Measurements from ENCODE around the gene NUP62.
"Not testable (repeated sequence)": the region's sequence is repeated elsewhere in the genome, so short reads cannot be mapped to it uniquely, and the experiment has no call there.

The NUP62 gene

DNA sequence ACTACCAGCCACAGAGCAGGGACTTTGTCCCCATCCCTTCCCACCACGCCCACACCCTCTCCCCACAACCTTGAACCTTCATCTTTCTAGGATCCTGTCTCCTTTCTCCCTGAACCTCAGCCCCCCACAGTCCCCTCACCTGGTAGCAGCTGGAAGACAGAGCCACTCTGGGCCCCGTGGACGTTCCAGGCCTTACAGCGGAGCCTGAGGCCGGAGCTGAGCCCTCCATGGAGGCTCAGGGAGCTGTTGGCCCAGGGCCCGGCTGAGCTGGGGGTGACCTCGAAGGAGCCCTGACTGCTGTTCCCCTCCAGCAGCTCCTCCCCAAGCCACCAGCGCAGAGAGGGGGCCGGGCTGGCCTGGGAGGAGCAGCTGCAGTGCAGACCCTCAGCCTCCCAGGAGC, 28.8 kb upstream of the NUP62 start:
- H3K4me3 Mint-ChIP-seq; H3K9me3 Mint-ChIP-seq; H3K4me1 Mint-ChIP-seq (ENCODE audit: low read depth in 2 of 2); DNase-seq; H3K27ac Mint-ChIP-seq; ATAC-seq (replicated peaks); H3K36me3 Mint-ChIP-seq (ENCODE audit: insufficient read depth): not testable (repeated sequence)
- peaks cover 10 to 26% of the 10 kb centered on the region in 2 donors for H3K27me3 Mint-ChIP-seq

DNA sequence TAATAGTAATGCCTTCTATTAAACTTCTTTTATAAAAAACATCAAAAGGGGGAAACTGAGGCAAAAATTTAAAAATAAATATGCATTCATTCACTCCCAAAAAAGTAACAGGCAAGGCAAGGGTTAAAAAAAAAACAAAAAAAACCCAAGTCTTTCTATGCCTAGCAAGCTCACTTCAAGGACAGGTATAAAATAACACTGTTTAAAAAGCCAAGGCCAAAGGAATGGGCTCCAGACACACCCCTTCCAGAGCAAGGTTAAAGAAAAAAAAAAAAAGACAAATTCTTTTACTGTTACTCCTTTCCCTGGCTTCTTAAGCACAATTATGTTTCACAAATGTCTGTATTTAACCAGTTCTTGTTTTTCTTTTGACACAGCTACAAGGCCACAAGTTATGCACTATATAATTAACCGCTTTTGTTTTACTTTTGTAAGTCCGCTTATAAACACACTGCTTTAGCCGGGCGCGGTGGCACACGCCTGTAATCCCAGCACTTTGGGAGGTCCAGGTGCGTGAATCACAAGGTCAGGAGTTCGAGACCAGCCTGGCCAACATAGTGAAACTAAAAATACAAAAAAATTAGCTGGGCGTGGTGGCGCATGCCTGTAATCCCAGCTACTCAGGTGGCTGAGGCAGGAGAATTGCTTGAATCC, 28.1 kb upstream of the NUP62 start:
- H3K4me3 Mint-ChIP-seq, result no peak overlapping the region
- no peak for DNase-seq
- peaks cover 0 to 3% of the 10 kb centered on the region in 2 donors for H3K4me1 Mint-ChIP-seq (ENCODE audit: low read depth in 2 of 2)
- no peak overlapping the region for H3K27ac Mint-ChIP-seq
- no peaks in the 10 kb centered on the region for H3K36me3 Mint-ChIP-seq (ENCODE audit: insufficient read depth)
- H3K27me3 Mint-ChIP-seq, result peaks cover 15 to 34% of the 10 kb centered on the region in 2 donors
- no peak for ATAC-seq (replicated peaks)
- no peaks in the 10 kb centered on the region for H3K9me3 Mint-ChIP-seq

GRCh38 chr19:49956115-49956495, 26.8 kb upstream of the NUP62 start:
- no peak for DNase-seq
- Mint-ChIP-seq H3K9me3 (no peaks in the 10 kb centered on the region), H3K27ac (no peak overlapping the region), H3K27me3 (peaks cover 25 to 47% of the 10 kb centered on the region in 2 donors), H3K36me3 (ENCODE audit: insufficient read depth) (no peaks in the 10 kb centered on the region), H3K4me3 (no peak overlapping the region), H3K4me1 (ENCODE audit: low read depth in 2 of 2) (peaks cover 0 to 3% of the 10 kb centered on the region in 2 donors)
- ATAC-seq (replicated peaks), result no peak

- Mint-ChIP-seq H3K4me1 (ENCODE audit: low read depth in 2 of 2) (peaks cover 0 to 5% of the 10 kb centered on the region in 2 donors), H3K27me3 (peaks cover 35 to 59% of the 10 kb centered on the region in 2 donors), H3K36me3 (ENCODE audit: insufficient read depth) (no peaks in the 10 kb centered on the region), H3K4me3 (no peak overlapping the region), H3K27ac (no peak overlapping the region), H3K9me3 (no peaks in the 10 kb centered on the region)
- no peak for ATAC-seq (replicated peaks)
- DNase-seq, result no peak
Measured at GRCh38 chr19:49954933-49955332, 25.6 kb upstream of the NUP62 start.

DNA sequence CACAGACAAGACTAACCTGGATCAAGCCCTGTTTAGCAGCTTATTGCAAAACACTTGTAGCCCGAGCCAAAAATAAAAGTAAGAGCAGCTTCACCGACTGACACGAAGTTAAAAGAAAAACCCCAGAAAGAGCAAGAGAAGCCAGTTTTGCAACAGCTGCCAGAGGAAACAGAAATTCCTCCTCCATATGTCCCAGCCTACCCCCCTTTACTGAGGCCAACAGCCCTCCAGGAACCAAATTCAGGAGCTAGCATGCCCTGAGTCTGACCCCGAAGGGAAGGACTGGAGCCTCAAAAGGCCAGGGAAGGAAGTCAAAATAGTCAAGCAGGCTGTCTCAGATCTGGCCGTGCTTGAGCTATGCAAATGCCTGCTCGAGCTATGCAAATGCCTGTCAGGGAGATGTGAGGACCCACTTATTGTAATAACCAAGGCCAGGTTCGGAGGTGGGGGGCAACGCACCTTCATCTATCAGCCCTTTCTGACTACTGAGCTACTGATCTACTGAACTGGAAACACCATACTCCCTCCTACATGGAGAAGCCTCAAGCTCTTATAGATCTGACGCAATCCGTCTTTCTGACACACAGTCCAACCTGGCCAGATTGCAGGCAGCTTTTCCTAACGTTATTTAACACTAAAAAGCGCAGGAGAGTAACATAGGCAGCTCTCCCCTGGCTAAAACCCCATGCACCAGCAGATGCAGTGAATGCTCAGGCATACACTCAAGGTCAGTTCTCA, 25.0 kb upstream of the NUP62 start:
- Mint-ChIP-seq H3K4me3 (no peak overlapping the region), H3K36me3 (ENCODE audit: insufficient read depth) (no peaks in the 10 kb centered on the region), H3K9me3 (no peaks in the 10 kb centered on the region), H3K27ac (no peak overlapping the region), H3K27me3 (peaks cover 39 to 65% of the 10 kb centered on the region in 2 donors), H3K4me1 (ENCODE audit: low read depth in 2 of 2) (peaks cover 0 to 5% of the 10 kb centered on the region in 2 donors)
- ATAC-seq (replicated peaks) (no peak), DNase-seq (no peak)

DNA sequence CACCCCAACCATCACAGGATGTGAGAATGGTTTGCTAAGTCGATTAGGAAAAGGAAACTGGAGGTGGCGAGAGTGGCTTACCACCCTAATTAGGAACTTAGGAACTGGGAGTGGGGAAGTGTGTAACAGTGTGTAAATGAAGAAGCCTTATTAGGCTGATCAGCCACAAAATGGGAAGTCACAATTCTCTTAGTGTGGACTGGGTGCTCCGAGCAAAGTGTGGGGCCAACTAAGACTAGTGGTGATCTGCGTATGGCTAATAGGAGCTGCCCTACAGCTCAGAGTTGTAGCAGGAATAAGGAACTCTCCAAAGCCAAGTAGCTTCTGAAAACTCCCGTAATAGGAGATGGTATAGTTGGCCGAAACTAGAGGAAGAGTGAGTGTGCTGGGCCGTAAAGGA, 24.1 kb upstream of the NUP62 start:
- Mint-ChIP-seq H3K27ac (peak overlapping the region in 1 of 2 donors; percentile 86), H3K27me3 (peaks cover 39 to 67% of the 10 kb centered on the region in 2 donors), H3K4me3 (no peak overlapping the region), H3K4me1 (ENCODE audit: low read depth in 2 of 2) (peaks cover 0 to 5% of the 10 kb centered on the region in 2 donors), H3K36me3 (ENCODE audit: insufficient read depth) (no peaks in the 10 kb centered on the region), H3K9me3 (no peaks in the 10 kb centered on the region)
- DNase-seq, result no peak
- no peak for ATAC-seq (replicated peaks)

GRCh38 chr19:49952906-49953305, 23.6 kb upstream of the NUP62 start:
- Mint-ChIP-seq H3K27ac (peak overlapping the region in 1 of 2 donors; percentile 86), H3K27me3 (peaks cover 41 to 62% of the 10 kb centered on the region in 2 donors)
- no peak for ATAC-seq (replicated peaks)

DNA sequence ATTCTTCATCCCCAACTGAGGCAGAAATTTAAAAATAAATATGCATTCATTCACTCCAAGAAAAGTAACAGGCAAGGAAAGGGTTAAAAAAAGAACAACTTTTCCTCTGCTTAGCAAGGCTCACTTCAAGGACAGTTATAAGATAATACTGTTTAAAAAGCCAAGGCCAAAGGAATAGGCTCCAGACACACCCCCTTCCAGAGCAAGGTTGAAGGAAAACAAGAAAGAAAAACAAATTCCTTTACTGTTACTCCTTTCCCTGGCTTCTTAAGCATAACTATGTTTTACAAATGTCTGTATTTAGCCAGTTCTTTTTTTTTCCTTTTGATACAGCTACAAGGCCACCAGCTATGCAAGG, 23.2 kb upstream of the NUP62 start:
- ATAC-seq (replicated peaks), result no peak
- H3K36me3 Mint-ChIP-seq (ENCODE audit: insufficient read depth), result no peaks in the 10 kb centered on the region
- no peak for DNase-seq
- peaks cover 45 to 60% of the 10 kb centered on the region in 2 donors for H3K27me3 Mint-ChIP-seq
- no peak overlapping the region for H3K4me3 Mint-ChIP-seq
- H3K27ac Mint-ChIP-seq, result no peak overlapping the region
- H3K4me1 Mint-ChIP-seq (ENCODE audit: low read depth in 2 of 2), result peaks cover 0 to 5% of the 10 kb centered on the region in 2 donors
- no peaks in the 10 kb centered on the region for H3K9me3 Mint-ChIP-seq

More at GRCh38 chr19:49952906-49953305, 23.6 kb upstream of the NUP62 start:
- Mint-ChIP-seq H3K9me3 (no peaks in the 10 kb centered on the region), H3K4me1 (ENCODE audit: low read depth in 2 of 2) (peaks cover 0 to 5% of the 10 kb centered on the region in 2 donors), H3K36me3 (ENCODE audit: insufficient read depth) (no peaks in the 10 kb centered on the region), H3K4me3 (no peak overlapping the region)
- DNase-seq, result no peak

- Mint-ChIP-seq H3K27me3 (peaks cover 45 to 61% of the 10 kb centered on the region in 2 donors), H3K4me1 (ENCODE audit: low read depth in 2 of 2) (peaks cover 0 to 5% of the 10 kb centered on the region in 2 donors), H3K4me3 (no peak overlapping the region), H3K36me3 (ENCODE audit: insufficient read depth) (no peaks in the 10 kb centered on the region), H3K27ac (no peak overlapping the region), H3K9me3 (no peaks in the 10 kb centered on the region)
- no peak for ATAC-seq (replicated peaks)
- no peak for DNase-seq
Measured at GRCh38 chr19:49951806-49952478, 22.6 kb upstream of the NUP62 start.

DNA sequence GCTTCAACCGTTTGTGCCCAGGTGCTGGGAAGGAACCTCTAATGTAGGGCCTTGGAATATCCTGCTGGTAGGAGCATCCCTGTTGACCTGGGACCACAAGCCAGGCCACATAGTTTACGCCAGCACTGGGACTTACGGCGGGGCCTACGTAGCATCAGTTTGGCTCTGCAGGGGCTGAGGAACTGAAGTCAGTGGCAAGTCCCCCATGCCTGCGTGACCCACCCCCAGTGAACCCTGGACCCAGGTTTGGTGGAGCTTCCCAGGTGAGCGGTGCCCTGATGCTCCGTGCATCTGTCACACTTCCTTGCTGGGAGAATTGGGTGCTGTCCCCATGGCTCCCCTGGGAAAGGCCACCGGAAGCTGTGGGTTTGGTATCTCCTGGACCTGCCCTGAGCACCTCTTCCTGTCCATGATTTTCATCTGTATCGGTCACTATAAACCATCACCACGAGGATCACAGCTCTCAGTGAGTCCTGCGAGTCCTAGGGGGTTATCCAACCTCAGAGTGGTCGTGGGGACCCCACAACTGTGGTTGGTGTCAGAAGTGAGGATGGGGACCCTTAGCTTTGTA, 21.7 kb upstream of the NUP62 start:
- H3K36me3 Mint-ChIP-seq (ENCODE audit: insufficient read depth), result no peaks in the 10 kb centered on the region
- DNase-seq (no peak), ATAC-seq (replicated peaks) (no peak)
- peaks cover 45 to 70% of the 10 kb centered on the region in 2 donors for H3K27me3 Mint-ChIP-seq
- no peak overlapping the region for H3K27ac Mint-ChIP-seq
- no peaks in the 10 kb centered on the region for H3K9me3 Mint-ChIP-seq
- peaks cover 0 to 5% of the 10 kb centered on the region in 2 donors for H3K4me1 Mint-ChIP-seq (ENCODE audit: low read depth in 2 of 2)
- H3K4me3 Mint-ChIP-seq, result no peak overlapping the region

DNA sequence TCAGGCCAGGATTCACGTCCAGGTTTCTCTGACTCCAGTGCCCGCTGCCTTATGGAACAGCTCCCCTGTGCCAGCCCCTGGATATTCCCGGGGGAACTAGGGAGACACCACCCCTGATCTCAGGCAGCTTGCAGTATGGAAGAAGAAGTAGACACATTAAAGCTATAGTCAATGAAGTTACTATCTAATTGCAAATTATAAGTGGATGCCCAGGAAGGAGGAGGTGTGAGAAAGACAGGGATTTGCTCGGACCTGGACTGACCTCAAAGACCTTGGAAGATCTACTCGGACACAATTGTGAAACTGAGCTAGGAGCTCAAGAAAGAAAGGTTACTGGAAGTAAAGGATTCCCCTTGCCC, 21.3 kb upstream of the NUP62 start:
- peaks cover 0 to 5% of the 10 kb centered on the region in 2 donors for H3K4me1 Mint-ChIP-seq (ENCODE audit: low read depth in 2 of 2)
- no peaks in the 10 kb centered on the region for H3K9me3 Mint-ChIP-seq
- peaks cover 45 to 73% of the 10 kb centered on the region in 2 donors for H3K27me3 Mint-ChIP-seq
- ATAC-seq (replicated peaks) (no peak), DNase-seq (no peak)
- no peaks in the 10 kb centered on the region for H3K36me3 Mint-ChIP-seq (ENCODE audit: insufficient read depth)
- no peak overlapping the region for H3K4me3 Mint-ChIP-seq
- H3K27ac Mint-ChIP-seq, result no peak overlapping the region

GRCh38 chr19:49949742-49950589, 20.7 kb upstream of the NUP62 start:
- DNase-seq (no peak), ATAC-seq (replicated peaks) (no peak)
- no peak overlapping the region for H3K27ac Mint-ChIP-seq
- H3K27me3 Mint-ChIP-seq, result peaks cover 45 to 78% of the 10 kb centered on the region in 2 donors
- no peak overlapping the region for H3K4me3 Mint-ChIP-seq
- H3K9me3 Mint-ChIP-seq, result no peaks in the 10 kb centered on the region
- no peaks in the 10 kb centered on the region for H3K36me3 Mint-ChIP-seq (ENCODE audit: insufficient read depth)
- peaks cover 0 to 5% of the 10 kb centered on the region in 2 donors for H3K4me1 Mint-ChIP-seq (ENCODE audit: low read depth in 2 of 2)

- no peak for DNase-seq
- no peak for ATAC-seq (replicated peaks)
- H3K4me3 Mint-ChIP-seq, result no peak overlapping the region
- H3K27ac Mint-ChIP-seq, result no peak overlapping the region
- H3K36me3 Mint-ChIP-seq (ENCODE audit: insufficient read depth), result no peaks in the 10 kb centered on the region
- peaks cover 0 to 2% of the 10 kb centered on the region in 2 donors for H3K4me1 Mint-ChIP-seq (ENCODE audit: low read depth in 2 of 2)
- H3K27me3 Mint-ChIP-seq, result peaks cover 47 to 68% of the 10 kb centered on the region in 2 donors
- H3K9me3 Mint-ChIP-seq, result no peaks in the 10 kb centered on the region
Measured at GRCh38 chr19:49946415-49946814, 17.1 kb upstream of the NUP62 start.

Measured in effector memory CD8-positive, alpha-beta T cell (primary cell).